IMR-90 (cell line): ENCODE measurements around the gene FRY. TPM values are rescaled to one million over a fixed set of nuclear protein-coding genes. Genes with fewer than 3 reads are reported as not detected.

Source experiments
- ATAC-seq: fragments of 200-7000 bp; cut with Tn5 transposase; 2 replicates; pipeline ENCODE4 v1.9.1; 2020; ENCODE audit warnings: low read depth, mild to moderate bottlenecking, moderate library complexity
- BruUV-seq: library from RNA; stranded (reverse); fragments of 400-500 nt; replicated peaks from 2 replicates; lab custom pipeline; 2021; lab: Mats Ljungman, UMichigan
- CTCF ChIA-PET: fragments of 300-600 bp; formaldehyde crosslinking; extraction: SDS; loops from one replicate; lab custom pipeline; 2021; ENCODE audit warnings: antibody characterized with exemption; lab: Yijun Ruan, JAX
- POLR2A ChIA-PET: fragments of 300-600 bp; sonication (Branson Sonifier 250); formaldehyde crosslinking; loops from one replicate; lab custom pipeline; 2022; ENCODE audit warnings: antibody characterized with exemption; ENCODE audit not compliant: unreplicated experiment; lab: Charles Lee
- DNase-seq: peaks from one replicate; pipeline ENCODE4 v3.0.0; 2013
- H2AFZ ChIP-seq: replicated peaks from 2 replicates; pipeline ENCODE3; 2013; ENCODE audit warnings: low read length, mild to moderate bottlenecking; ENCODE audit not compliant: poor library complexity
- H2AK5ac ChIP-seq: 2 replicates; pipeline ENCODE4 v1.6.1; 2013; ENCODE audit warnings: low read depth, low read length, inconsistent platforms
- H2AK9ac ChIP-seq: replicated peaks from 2 replicates; pipeline ENCODE3; 2013; ENCODE audit warnings: mild to moderate bottlenecking, low read depth, low read length, moderate library complexity; ENCODE audit not compliant: poor library complexity
- H2BK120ac ChIP-seq: 2 replicates; pipeline ENCODE4 v1.6.1; 2013; ENCODE audit warnings: low read depth, low read length, inconsistent platforms
- H2BK15ac ChIP-seq: 3 replicates; pipeline ENCODE4 v1.6.1; 2013; ENCODE audit warnings: low read depth, low read length, inconsistent platforms
- H2BK20ac ChIP-seq: 2 replicates; pipeline ENCODE4 v1.6.1; 2013; ENCODE audit warnings: low read depth, mild to moderate bottlenecking, inconsistent platforms, low read length, moderate library complexity
- H2BK5ac ChIP-seq: 2 replicates; pipeline ENCODE4 v1.6.1; 2013; ENCODE audit warnings: mild to moderate bottlenecking, low read depth, low read length, inconsistent platforms; ENCODE audit not compliant: poor library complexity, severe bottlenecking
- H3K14ac ChIP-seq: replicated peaks from 2 replicates; pipeline ENCODE4 v1.6.1; 2013; ENCODE audit warnings: low read depth, low read length, inconsistent platforms
- H3K18ac ChIP-seq: 2 replicates; pipeline ENCODE4 v1.6.1; 2013; ENCODE audit warnings: low read depth, low read length, control low read depth
- H3K23ac ChIP-seq: 2 replicates; pipeline ENCODE4 v1.6.1; 2013; ENCODE audit warnings: low read depth, low read length, inconsistent platforms
- H3K27ac ChIP-seq: 2 replicates; pipeline ENCODE4 v1.5.1; 2013; ENCODE audit warnings: mild to moderate bottlenecking, control low read depth, low read length; ENCODE audit not compliant: insufficient read depth
- H3K27me3 ChIP-seq: 2 replicates; pipeline ENCODE4 v1.6.1; 2013; ENCODE audit warnings: low read length; ENCODE audit not compliant: control insufficient read depth, insufficient read depth
- H3K36me3 ChIP-seq: 2 replicates; pipeline ENCODE4 v1.6.1; 2013; ENCODE audit warnings: low read length, mixed read lengths; ENCODE audit not compliant: control insufficient read depth, insufficient read depth
- H3K4ac ChIP-seq: 2 replicates; pipeline ENCODE4 v1.6.1; 2013; ENCODE audit warnings: low read depth, low read length, inconsistent platforms
- H3K4me1 ChIP-seq: 2 replicates; pipeline ENCODE4 v1.6.1; 2013; ENCODE audit warnings: low read length, mixed read lengths; ENCODE audit not compliant: control insufficient read depth, insufficient read depth
- H3K4me2 ChIP-seq: 2 replicates; pipeline ENCODE4 v1.6.1; 2013; ENCODE audit warnings: low read depth, mild to moderate bottlenecking, control low read depth, low read length, moderate library complexity
- H3K4me3 ChIP-seq: 2 replicates; pipeline ENCODE4 v1.5.1; 2013; ENCODE audit warnings: low read depth, mild to moderate bottlenecking, control low read depth, low read length, moderate library complexity; ENCODE audit not compliant: insufficient read depth
- H3K56ac ChIP-seq: 2 replicates; pipeline ENCODE4 v1.6.1; 2013; ENCODE audit warnings: low read length, inconsistent platforms; ENCODE audit not compliant: insufficient read depth; ENCODE audit errors: extremely low read depth
- H3K79me1 ChIP-seq, 2 experiments: 2 replicates each; pipeline ENCODE4 v1.6.1; 2013; ENCODE audit warnings: low read length in 2 of 2, inconsistent platforms in 1 of 2, low read depth in 1 of 2
- H3K9ac ChIP-seq: 2 replicates; pipeline ENCODE4 v1.6.1; 2013; ENCODE audit warnings: low read depth, low read length, control low read depth
- H3K9me1 ChIP-seq: 2 replicates; pipeline ENCODE4 v1.6.1; 2013; ENCODE audit warnings: low read length, inconsistent platforms; ENCODE audit not compliant: insufficient read depth
- H3K9me3 ChIP-seq: 2 replicates; pipeline ENCODE4 v1.6.1; 2013; ENCODE audit warnings: low read length; ENCODE audit not compliant: control insufficient read depth, insufficient read depth
- H4K20me1 ChIP-seq: 2 replicates; pipeline ENCODE4 v1.6.1; 2013; ENCODE audit warnings: low read length, inconsistent platforms; ENCODE audit not compliant: insufficient read depth
- H4K5ac ChIP-seq: 2 replicates; pipeline ENCODE4 v1.6.1; 2013; ENCODE audit warnings: mild to moderate bottlenecking, low read depth, low read length, control low read depth
- H4K8ac ChIP-seq, 2 experiments: 2 replicates each; pipeline ENCODE4 v1.6.1; 2013; ENCODE audit warnings: low read depth in 2 of 2, low read length in 2 of 2, control low read depth in 1 of 2, inconsistent platforms in 1 of 2
- H4K91ac ChIP-seq: 2 replicates; pipeline ENCODE4 v1.6.1; 2013; ENCODE audit warnings: low read depth, low read length, inconsistent platforms; ENCODE audit not compliant: insufficient read depth
- CHD1 ChIP-seq: IDR thresholded peaks from 2 replicates; pipeline ENCODE4 v1.6.1; 2012; ENCODE audit warnings: low read depth, low read length, improper control_type of control experiment
- MAFK ChIP-seq: IDR thresholded peaks from 2 replicates; pipeline ENCODE4 v1.6.1; 2012; ENCODE audit warnings: low read depth, low read length, improper control_type of control experiment
- MAZ ChIP-seq: IDR thresholded peaks from 2 replicates; pipeline ENCODE4 v1.6.1; 2012; ENCODE audit warnings: low read depth, mild to moderate bottlenecking, low read length, improper control_type of control experiment, moderate library complexity, borderline replicate concordance
- MXI1 ChIP-seq: IDR thresholded peaks from 2 replicates; pipeline ENCODE4 v1.6.1; 2012; ENCODE audit warnings: low read depth, mild to moderate bottlenecking, low read length, moderate library complexity, borderline replicate concordance
- RCOR1 ChIP-seq: IDR thresholded peaks from 2 replicates; pipeline ENCODE4 v1.6.1; 2012; ENCODE audit warnings: mild to moderate bottlenecking, low read length, improper control_type of control experiment; ENCODE audit not compliant: insufficient replicate concordance
- SMC3 ChIP-seq: fragments of 150-350 bp; IDR thresholded peaks from 2 replicates; pipeline ENCODE4 v1.6.1; 2016; ENCODE audit warnings: low read depth, mild to moderate bottlenecking, antibody characterized with exemption, low read length, moderate library complexity
- WGBS, 2 experiments: methylation state at CpG; one replicate each; pipeline versions ENCODE4 v1.1.5 to v1.1.7; 2013; ENCODE audit warnings: missing lambda C conversion rate in 2 of 2; ENCODE audit not compliant: insufficient read length in 1 of 2; ENCODE audit errors: extremely low coverage in 2 of 2; 5-methylcytosine and 5-hydroxymethylcytosine counted together
- dilution Hi-C: fragments of 300-500 bp; cut with HindIII; formaldehyde crosslinking; loops from one replicate; pipeline ENCODE4 v1.14.3; 2018; ENCODE audit warnings: low sequenced_read_pairs; ENCODE audit not compliant: unreplicated experiment
- in situ Hi-C: fragments of 300-500 bp; cut with MboI; formaldehyde crosslinking; loops from 3 replicates; pipeline ENCODE4 v1.14.3; 2019; ENCODE audit warnings: low sequenced_read_pairs, inconsistent platforms, mixed read lengths
- intact Hi-C: fragments of 100-400 bp; cut with micrococcal nuclease; formaldehyde crosslinking; loops from 2 replicates; pipeline ENCODE4 v1.10.0; 2022
- polyA plus RNA-seq, 3 experiments: library from polyadenylated mRNA; depleted of rRNA; stranded (reverse); fragments of >200 nt; gene quantifications; 2 replicates each; pipeline ENCODE4 v1.2.3, GENCODE V29; 2012; ENCODE audit warnings: low replicate concordance in 1 of 3
- total RNA-seq: library from RNA; depleted of rRNA; stranded (reverse); fragments of >200 nt; gene quantifications from 2 replicates; pipeline ENCODE4 v1.2.3, GENCODE V29; 2012
- TF ChIP-seq, protein P1 (sequence below): fragments of 150-350 bp; IDR thresholded peaks from 2 replicates; pipeline ENCODE4 v1.6.1; 2017; ENCODE audit warnings: mild to moderate bottlenecking, antibody characterized with exemption, low read length, low read depth

The FRY gene
- total and polyA plus RNA-seq, 2 of the 4 experiments (the other 2 are of a cell fraction), result 3.0 to 4.8 TPM

DNA sequence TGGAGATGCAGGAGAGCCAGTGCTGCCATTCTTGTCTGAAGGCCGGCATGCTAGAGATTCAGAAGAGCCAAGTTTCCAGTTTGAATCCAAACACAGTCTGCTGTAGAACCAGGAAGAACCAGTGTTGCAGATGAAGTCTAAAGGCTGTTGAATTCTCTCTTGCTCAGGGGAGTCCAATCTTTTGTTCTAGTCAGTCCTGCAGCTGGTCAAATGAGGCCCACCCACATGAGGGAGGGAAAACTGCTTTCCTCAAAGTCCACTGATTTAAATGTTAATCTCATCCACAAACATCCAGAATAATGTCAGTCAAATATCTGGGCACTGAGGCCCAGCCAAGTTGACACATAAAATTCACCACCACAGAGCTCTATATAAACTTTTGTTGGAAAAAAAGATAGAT is 136.6 kb downstream of the FRY start:
- H3K27me3 ChIP-seq, result no peaks in the 10 kb centered on the region
- H3K4ac ChIP-seq, result no peak overlapping the region
- H3K9me1 ChIP-seq, result peaks cover 11% of the 10 kb centered on the region
- no peak overlapping the region for H2AFZ ChIP-seq
- H3K36me3 ChIP-seq, result peaks cover 3% of the 10 kb centered on the region
- H3K56ac ChIP-seq, result no peak overlapping the region
- peaks cover 8% of the 10 kb centered on the region for H3K4me1 ChIP-seq
- intact Hi-C loops (loop anchor here (5.0 kb wide), 1 partner anchor 399 kb away; no protein-coding TSS in a partner anchor), in situ Hi-C loops (no loop called here), dilution Hi-C loops (no loop called here)
- no peak overlapping the region for H3K18ac ChIP-seq
- no peak for TF ChIP-seq MXI1
- TF ChIP-seq CHD1, result no peak
- TF ChIP-seq, protein P1, sequence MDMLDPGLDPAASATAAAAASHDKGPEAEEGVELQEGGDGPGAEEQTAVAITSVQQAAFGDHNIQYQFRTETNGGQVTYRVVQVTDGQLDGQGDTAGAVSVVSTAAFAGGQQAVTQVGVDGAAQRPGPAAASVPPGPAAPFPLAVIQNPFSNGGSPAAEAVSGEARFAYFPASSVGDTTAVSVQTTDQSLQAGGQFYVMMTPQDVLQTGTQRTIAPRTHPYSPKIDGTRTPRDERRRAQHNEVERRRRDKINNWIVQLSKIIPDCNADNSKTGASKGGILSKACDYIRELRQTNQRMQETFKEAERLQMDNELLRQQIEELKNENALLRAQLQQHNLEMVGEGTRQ, result no peak
- TF ChIP-seq RCOR1, result no peak
- TF ChIP-seq MAZ, result no peak
- TF ChIP-seq SMC3, result no peak
- TF ChIP-seq MAFK, result no peak
- H2BK20ac ChIP-seq, result no peak overlapping the region
- no peak overlapping the region for H2AK9ac ChIP-seq
- no peak overlapping the region for H3K27ac ChIP-seq
- no peak overlapping the region for H3K4me2 ChIP-seq
- H4K20me1 ChIP-seq, result no peaks in the 10 kb centered on the region
- peak overlapping the region in 1 of 2 experiments; percentile 51; a peak in 1 of 4 replicates for H4K8ac ChIP-seq
- no peak overlapping the region for H3K23ac ChIP-seq
- H3K4me3 ChIP-seq, result no peak overlapping the region
- DNase-seq, result no peak
- no peak overlapping the region for H3K9ac ChIP-seq
- H2BK120ac ChIP-seq, result peak overlapping the region; percentile 59; the same call in 1 of the 2 replicates
- no peaks in the 10 kb centered on the region; a peak in 1 of 4 replicates for H3K79me1 ChIP-seq
- no peak for ATAC-seq
- WGBS, 2 experiments, result 20% methylated on average over 1 of the region's 1 CpG; no CpG with 5 or more reads in 1 of the 2 experiments
- H4K5ac ChIP-seq, result no peak overlapping the region
- H3K14ac ChIP-seq, result no peak overlapping the region
- no TSS peak for BruUV-seq
- 0 out of 2 replicates have a peak overlapping the region, but pooled peaks have one; percentile 3 for H4K91ac ChIP-seq
- H2BK15ac ChIP-seq, result peak overlapping the region; percentile 32; the same call in 1 of the 3 replicates
- ChIA-PET CTCF (no interaction called here), POLR2A (no interaction called here)
- peak overlapping the region; percentile 25; the same call in 1 of the 2 replicates for H2AK5ac ChIP-seq
- H2BK5ac ChIP-seq, result no peak overlapping the region
- H3K9me3 ChIP-seq, result no peaks in the 10 kb centered on the region
